ENCODE measurements around the gene DRC7.

DRC7 gene

DNA sequence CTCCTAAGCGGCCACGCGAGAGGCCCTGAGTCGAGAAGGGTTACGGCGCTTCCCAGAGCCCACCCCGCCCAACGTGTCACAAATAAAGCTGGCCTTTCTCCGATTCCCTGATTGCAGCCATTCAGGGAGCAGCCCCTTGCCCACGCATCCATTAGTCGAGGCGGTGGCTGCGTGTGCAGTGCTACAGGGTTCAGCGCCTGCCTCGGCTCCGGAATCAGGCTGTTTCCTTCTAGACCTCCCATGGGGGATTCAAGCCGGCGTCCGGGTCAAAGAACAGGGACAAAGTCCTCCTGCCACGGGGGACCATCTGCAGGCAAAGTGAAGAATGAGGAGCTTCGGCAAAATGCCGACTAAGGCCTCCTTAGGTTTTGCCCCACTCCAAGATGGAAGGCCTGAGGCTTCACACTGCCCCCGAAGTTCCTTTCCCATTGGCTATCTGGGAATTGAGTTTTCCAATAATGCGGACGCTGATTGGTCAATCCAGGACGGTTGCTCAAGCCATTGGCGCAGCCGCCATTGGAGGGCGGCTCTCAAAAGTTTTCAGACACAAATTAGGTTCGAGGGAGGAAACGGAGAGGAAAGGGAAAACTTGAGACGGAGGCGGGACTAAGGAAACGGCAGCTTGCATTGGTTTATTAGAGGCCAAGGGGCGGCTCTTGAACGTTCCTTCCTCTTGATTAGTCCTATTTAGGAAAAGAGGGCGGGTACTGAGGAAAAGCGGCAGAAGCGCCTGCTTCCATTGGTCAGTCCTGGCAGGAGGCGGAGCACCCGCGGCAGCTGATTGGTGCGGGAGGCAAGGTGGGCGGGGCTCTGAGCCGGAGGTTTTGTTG is 40.5 kb downstream of the DRC7 start:
- TF ChIP-seq, protein P1, sequence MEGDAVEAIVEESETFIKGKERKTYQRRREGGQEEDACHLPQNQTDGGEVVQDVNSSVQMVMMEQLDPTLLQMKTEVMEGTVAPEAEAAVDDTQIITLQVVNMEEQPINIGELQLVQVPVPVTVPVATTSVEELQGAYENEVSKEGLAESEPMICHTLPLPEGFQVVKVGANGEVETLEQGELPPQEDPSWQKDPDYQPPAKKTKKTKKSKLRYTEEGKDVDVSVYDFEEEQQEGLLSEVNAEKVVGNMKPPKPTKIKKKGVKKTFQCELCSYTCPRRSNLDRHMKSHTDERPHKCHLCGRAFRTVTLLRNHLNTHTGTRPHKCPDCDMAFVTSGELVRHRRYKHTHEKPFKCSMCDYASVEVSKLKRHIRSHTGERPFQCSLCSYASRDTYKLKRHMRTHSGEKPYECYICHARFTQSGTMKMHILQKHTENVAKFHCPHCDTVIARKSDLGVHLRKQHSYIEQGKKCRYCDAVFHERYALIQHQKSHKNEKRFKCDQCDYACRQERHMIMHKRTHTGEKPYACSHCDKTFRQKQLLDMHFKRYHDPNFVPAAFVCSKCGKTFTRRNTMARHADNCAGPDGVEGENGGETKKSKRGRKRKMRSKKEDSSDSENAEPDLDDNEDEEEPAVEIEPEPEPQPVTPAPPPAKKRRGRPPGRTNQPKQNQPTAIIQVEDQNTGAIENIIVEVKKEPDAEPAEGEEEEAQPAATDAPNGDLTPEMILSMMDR (IDR thresholded peaks at IDR 0.05) = no peak
- no peak for TF ChIP-seq ZFX (IDR thresholded peaks at IDR 0.05; ENCODE audit: borderline replicate concordance)
- H3K27ac ChIP-seq = peak overlapping the region; percentile 79

DNA sequence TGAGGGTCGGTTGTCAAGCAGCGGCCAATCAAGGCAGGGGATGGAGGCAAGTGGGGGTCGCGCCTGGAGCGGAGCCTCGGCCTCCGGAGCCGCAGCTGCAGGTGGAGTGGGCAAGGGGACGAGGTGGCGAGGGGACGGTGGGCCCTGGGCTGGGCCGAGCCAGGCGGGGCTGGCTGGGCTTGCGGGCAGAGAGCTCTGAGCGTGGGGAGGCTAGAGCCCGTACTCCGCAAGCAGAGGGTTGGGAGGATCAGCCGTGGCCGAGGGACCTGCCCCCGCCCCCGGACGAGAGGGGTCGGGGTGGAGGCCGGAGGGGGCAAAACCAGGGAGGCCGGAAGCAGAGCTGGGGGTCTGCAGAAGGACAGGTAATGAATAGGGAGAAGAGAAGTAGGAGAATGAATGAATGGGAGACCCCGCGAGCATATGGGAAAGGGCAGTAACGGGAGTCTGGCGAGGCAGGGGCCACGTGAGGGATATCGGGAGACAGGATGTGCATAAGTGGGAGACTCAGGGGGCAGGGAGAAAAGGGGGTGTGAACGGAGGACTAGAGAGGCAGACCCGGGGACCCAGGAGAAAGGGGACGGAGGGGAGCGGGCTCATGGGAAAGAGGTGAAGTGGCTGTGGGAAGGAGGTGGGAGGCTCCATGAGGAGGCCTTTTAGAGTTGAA is 41.3 kb downstream of the DRC7 start, which contains the start of gene KATNB1:
TSS of gene KATNB1 (plus strand) at position 16 of the 664 bp plus-strand sequence. CDS start 1,474 bp downstream, outside the sequence.
- TF ChIP-seq, protein P1 (IDR thresholded peaks at IDR 0.05) = no peak
- TF ChIP-seq ZFX (IDR thresholded peaks at IDR 0.05; ENCODE audit: borderline replicate concordance) = no peak
- H3K27ac ChIP-seq = peak within 1 kb of the TSS; percentile 79

DNA sequence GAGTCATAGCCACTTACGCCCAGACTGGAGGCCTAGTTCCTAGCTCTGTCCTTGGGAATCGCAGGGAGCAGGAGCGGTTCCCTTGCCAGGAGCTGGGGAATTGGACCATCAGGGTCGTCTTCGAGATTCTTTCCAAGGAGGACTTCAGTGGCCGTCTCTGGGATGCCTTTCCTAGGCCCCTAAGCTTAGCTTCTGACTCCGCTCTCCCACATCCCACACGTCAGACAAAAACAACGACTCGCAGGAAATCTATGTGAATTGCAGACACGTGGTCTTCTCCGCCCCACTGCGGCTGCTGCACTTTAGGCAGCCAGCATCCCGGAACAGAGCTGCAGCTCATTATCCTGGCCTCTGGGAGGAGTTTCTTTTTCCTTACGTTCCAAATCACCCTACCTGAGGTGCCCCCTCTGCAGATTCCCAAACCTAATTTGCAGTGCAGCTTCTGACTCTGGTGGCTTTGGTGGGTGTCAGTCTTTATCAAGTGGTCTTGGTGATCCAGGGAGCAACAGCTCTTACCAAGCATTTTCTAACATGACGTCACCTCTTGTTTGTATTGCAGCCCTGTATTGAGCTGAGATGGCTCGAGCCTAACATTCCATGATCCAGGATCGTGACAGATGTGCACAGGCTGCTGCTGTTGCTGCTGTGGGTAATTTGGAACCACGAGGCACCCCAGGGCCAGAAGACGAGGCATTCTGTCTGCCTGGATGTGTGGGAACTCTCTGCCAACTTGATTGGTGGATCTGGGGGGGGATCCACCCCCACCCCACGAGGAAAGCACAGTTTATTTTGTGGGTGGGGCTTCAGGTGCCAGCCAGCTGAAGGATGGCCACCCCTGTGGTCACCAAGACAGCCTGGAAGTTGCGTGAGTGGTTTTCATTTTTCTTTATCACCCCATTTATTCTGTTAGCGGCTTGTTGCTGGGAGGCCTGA is 42.1 kb downstream of the DRC7 start:
- TF ChIP-seq ZFX (IDR thresholded peaks at IDR 0.05; ENCODE audit: borderline replicate concordance) = no peak
- TF ChIP-seq, protein P1 (IDR thresholded peaks at IDR 0.05) = peak; percentile 42
- H3K27ac ChIP-seq = peak overlapping the region; percentile 79

DNA sequence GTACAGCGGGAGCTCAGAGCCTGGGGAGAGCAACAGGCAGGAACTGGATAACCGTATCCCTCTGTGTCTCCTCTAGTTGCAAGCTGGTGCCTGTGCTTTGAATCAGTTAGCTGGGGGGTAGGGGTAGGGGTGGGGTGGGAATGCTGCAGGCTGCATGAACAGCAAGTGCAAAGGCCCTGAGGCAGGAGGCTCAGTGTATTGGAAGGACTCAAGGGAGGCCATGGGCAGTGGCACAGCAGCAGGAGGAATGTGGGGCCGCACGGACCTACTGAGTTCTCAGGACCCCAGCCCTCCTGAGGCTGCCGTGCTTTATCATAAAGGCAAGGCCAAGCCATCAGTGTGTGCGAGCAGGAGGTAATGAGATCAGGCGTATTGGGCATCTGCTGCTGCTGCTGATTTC is 44.2 kb downstream of the DRC7 start:
- TF ChIP-seq, protein P1 (IDR thresholded peaks at IDR 0.05) = no peak
- no peak for TF ChIP-seq ZFX (IDR thresholded peaks at IDR 0.05; ENCODE audit: borderline replicate concordance)
- no peak overlapping the region for H3K27ac ChIP-seq

DNA sequence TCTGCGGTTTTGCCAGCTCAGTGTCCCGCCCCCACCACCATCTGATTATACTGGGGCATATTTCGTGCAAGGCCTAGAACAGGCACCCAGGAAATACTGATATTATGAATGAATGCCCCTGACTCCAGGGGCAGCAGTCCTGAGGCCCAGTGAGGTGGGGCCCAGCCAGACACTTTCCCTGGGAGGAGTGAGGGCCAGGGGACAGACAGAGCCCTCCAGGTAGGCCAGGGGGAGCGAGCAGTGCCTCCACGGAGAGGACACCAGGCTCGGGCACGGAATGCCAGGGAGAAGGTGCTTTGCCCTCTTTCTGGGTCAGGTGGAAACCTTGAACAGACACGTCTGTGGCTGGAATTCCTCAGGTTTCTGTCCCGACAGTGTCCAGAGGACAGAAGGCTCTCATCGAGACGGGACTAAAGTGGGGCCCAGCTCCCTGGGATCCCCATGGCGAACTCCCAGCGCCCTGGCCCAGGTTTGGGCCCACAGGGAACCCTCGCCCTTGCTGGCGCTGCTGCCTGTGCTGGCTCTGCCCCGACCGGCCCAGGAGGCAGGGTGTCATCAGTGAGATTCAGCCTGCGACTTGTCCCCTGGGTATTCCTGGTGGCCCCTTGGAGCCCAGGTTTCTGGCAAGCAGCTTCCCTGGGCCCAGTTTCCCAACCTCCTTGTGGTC is 45.3 kb downstream of the DRC7 start:
- no peak overlapping the region for H3K27ac ChIP-seq
- no peak for TF ChIP-seq ZFX (IDR thresholded peaks at IDR 0.05; ENCODE audit: borderline replicate concordance)
- TF ChIP-seq, protein P1 (IDR thresholded peaks at IDR 0.05) = no peak

DNA sequence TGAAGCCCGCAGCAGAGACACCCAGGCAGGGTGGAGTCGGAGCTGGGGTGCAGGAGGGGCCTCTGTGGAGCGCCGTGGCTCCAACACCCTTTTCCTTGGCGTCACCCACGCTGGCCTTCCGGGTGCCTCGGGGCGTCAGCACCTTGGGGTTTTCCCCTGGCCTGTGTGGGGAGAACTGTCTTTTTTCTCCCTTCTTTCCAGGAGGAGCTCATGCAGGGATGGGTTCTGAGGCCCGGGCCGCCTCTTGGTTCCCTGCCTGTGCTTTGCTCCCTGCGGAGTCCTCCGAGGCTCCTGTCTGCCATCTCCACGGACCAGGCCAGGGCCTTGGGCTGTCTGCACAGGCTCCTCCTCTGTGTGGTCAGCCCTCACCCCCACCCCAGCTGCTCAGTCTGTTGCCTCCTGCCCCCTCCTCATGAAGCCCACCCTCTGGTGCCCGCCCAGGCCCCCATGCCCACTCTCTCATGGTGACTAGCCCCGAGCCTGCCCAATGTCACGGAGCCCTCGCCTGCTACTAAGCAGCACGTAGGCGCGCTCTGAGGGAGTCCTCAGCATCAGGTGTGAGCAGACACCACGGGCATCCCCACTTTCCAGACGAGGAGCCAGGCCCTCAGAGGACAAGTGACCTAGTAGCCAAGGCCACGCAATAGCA is 45.9 kb downstream of the DRC7 start:
- no peak overlapping the region for H3K27ac ChIP-seq
- TF ChIP-seq, protein P1 (IDR thresholded peaks at IDR 0.05) = no peak
- no peak for TF ChIP-seq ZFX (IDR thresholded peaks at IDR 0.05; ENCODE audit: borderline replicate concordance)

Data from 22Rv1 (cell line).